AG04450 (cell line): ENCODE measurements around the gene NUP188. TPM values are rescaled to one million over a fixed set of nuclear protein-coding genes. Genes with fewer than 3 reads are reported as not detected.
"Not testable (repeated sequence)": the region's sequence is repeated elsewhere in the genome, so short reads cannot be mapped to it uniquely, and the experiment has no call there.

ENCODE experiments used
- CTCF ChIA-PET: fragments of 300-600, 350-600 bp; formaldehyde crosslinking; extraction: SDS; loops from one replicate; lab custom pipeline; 2022; ENCODE audit warnings: antibody characterized with exemption, inconsistent platforms; lab: Charles Lee
- POLR2A ChIA-PET: fragments of 350-600 bp; formaldehyde crosslinking; extraction: SDS; loops from one replicate; lab custom pipeline; 2021; ENCODE audit warnings: antibody characterized with exemption, inconsistent platforms; lab: Yijun Ruan, JAX
- DNase-seq: peaks from one replicate; pipeline ENCODE4 v3.0.0-alpha.2; 2011; ENCODE audit warnings: low read depth, low spot score
- H3K27ac ChIP-seq: one replicate; pipeline ENCODE4 v1.5.1; 2012; ENCODE audit warnings: low read depth, low read length, control low read depth
- H3K27me3 ChIP-seq: one replicate; pipeline ENCODE4 v1.6.0; 2012; ENCODE audit warnings: low read length; ENCODE audit not compliant: control insufficient read depth, insufficient read depth
- H3K4me3 ChIP-seq: 2 replicates; pipeline ENCODE4 v1.5.1; 2011; ENCODE audit warnings: mild to moderate bottlenecking, low read depth, low read length, control low read depth
- H3K9me3 ChIP-seq: 2 replicates; pipeline ENCODE4 v1.5.1; 2012; ENCODE audit warnings: low read length; ENCODE audit not compliant: control insufficient read depth, insufficient read depth
- CTCF ChIP-seq: IDR thresholded peaks from 2 replicates; pipeline ENCODE4 v1.5.1; 2011; ENCODE audit warnings: low read depth, low read length, control low read depth, inconsistent platforms
- polyA plus RNA-seq: library from polyadenylated mRNA; depleted of rRNA; stranded (reverse); fragments of >200 nt; gene quantifications from 2 replicates; pipeline ENCODE4 v1.2.3, GENCODE V29; 2011

The NUP188 gene
- polyA plus RNA-seq, 1 experiment = 46.3 TPM

DNA sequence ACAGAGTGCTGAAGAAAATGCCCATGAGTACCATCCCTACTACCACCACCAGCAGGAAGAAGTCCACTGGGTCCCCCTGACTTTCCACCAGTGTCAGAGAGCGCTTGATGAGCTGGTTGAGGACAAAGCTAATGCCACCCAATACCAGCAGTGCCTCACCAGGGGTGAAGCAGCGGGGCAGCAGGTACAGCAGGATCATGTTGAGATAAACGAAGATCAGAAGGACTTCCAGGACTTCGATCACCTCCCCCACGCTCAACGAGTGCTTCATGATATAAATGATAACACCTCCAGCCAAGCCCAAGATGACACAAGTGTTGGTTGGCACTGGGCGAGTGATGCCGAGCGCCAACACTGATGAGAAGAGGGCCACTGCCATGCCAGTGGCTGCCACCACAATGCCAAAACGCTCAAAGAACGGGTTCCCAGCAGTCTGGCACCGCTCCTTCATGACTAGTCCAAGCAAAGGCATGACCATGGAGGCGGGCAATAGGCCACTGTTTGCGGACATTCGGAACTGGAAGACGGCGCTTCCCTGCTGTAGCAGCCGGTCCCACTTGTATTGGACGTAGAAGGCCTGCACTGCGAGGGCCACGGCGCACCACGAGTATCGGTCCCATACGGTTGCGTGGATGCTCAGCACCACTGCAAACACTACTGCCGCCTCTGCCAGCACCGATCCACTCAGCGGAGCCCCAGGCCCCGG lies 775 bp upstream of the NUP188 start:
- peak overlapping the region; percentile 70 for H3K27ac ChIP-seq
- ChIA-PET CTCF (no interaction called here), POLR2A (no interaction called here)
- DNase-seq = no peak
- no peaks in the 10 kb centered on the region for H3K27me3 ChIP-seq
- H3K9me3 ChIP-seq = peaks cover 5% of the 10 kb centered on the region; the same call in 1 of the 2 replicates
- peak overlapping the region; percentile 94 for H3K4me3 ChIP-seq
- no peak for TF ChIP-seq CTCF

GRCh38 chr9:128947277-128947526 lies 297 bp upstream of the NUP188 start:
- no peak for TF ChIP-seq CTCF
- H3K4me3 ChIP-seq = peak overlapping the region; percentile 94
- CTCF ChIA-PET = no interaction called here
- no peaks in the 10 kb centered on the region for H3K27me3 ChIP-seq
- POLR2A ChIA-PET = no interaction called here
- H3K27ac ChIP-seq = peak overlapping the region; percentile 70
- peaks cover 5% of the 10 kb centered on the region; the same call in 1 of the 2 replicates for H3K9me3 ChIP-seq
- DNase-seq = no peak

GRCh38 chr9:128961403-128961802 lies 13.9 kb downstream of the NUP188 start:
- H3K4me3 ChIP-seq, DNase-seq, H3K27ac ChIP-seq, H3K9me3 ChIP-seq, H3K27me3 ChIP-seq: not testable (repeated sequence)
- ChIA-PET POLR2A (interaction anchor here (0.6 kb wide), 1 partner anchor 991 kb away, joined by 4 read pairs; no protein-coding TSS in a partner anchor), CTCF (interaction anchor here (1.1 kb wide), 1 partner anchor 11 kb away, joined by 7 read pairs; no protein-coding TSS in a partner anchor)

DNA sequence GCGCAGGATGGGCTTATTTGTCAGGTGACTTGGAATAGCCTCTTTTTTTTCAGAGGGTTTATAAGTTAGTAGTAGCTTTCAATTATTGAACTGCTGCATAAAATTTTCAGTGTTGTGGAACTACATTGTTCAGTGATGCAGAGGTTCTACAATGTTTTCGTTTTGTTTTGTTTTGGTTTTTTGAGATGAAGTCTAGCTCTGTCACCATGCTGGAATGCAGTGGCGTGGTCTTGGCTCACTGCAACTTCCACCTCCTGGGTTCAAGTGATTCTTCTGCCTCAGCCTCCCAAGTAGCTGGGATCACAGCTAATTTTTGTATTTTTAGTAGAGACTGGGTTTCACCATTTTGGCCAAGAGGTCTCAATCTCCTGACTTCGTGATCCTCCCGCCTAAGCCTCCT lies 22.0 kb downstream of the NUP188 start:
- no peaks in the 10 kb centered on the region for H3K9me3 ChIP-seq
- no peaks in the 10 kb centered on the region for H3K27me3 ChIP-seq
- TF ChIP-seq CTCF = no peak
- H3K27ac ChIP-seq = no peak overlapping the region
- ChIA-PET POLR2A (interaction anchor here (0.5 kb wide), 1 partner anchor 153 kb away, joined by 5 read pairs; no protein-coding TSS in a partner anchor), CTCF (no interaction called here)
- H3K4me3 ChIP-seq = no peak overlapping the region
- DNase-seq = no peak

- no peaks in the 10 kb centered on the region for H3K9me3 ChIP-seq
- POLR2A ChIA-PET = interaction anchor here (1.1 kb wide), 1 partner anchor 15 kb away, joined by 3 read pairs; no protein-coding TSS in a partner anchor
- no peak overlapping the region for H3K27ac ChIP-seq
- no peak for TF ChIP-seq CTCF
- no peak overlapping the region for H3K4me3 ChIP-seq
- CTCF ChIA-PET = no interaction called here
- no peaks in the 10 kb centered on the region for H3K27me3 ChIP-seq
- DNase-seq = peak; percentile 63
Observed at GRCh38 chr9:128972956-128973355, 25.5 kb downstream of the NUP188 start.
